AG09309 (cell line): ENCODE data around the gene RAB6A.

Source experiments
- DNase-seq: peaks from one replicate; pipeline ENCODE4 v3.0.0-alpha.2; 2010; ENCODE audit warnings: low read depth
- H3K4me3 ChIP-seq: 2 replicates; pipeline ENCODE4 v1.5.1; 2011; ENCODE audit warnings: mild to moderate bottlenecking, low read depth, low read length, moderate library complexity; ENCODE audit not compliant: control insufficient read depth
- TF ChIP-seq, protein P1 (sequence below): IDR thresholded peaks from 2 replicates; pipeline ENCODE4 v1.5.1; 2011; ENCODE audit warnings: mild to moderate bottlenecking, low read depth, low read length, inconsistent platforms; ENCODE audit not compliant: insufficient read depth, control insufficient read depth; ENCODE audit errors: missing control alignments

Gene RAB6A

DNA sequence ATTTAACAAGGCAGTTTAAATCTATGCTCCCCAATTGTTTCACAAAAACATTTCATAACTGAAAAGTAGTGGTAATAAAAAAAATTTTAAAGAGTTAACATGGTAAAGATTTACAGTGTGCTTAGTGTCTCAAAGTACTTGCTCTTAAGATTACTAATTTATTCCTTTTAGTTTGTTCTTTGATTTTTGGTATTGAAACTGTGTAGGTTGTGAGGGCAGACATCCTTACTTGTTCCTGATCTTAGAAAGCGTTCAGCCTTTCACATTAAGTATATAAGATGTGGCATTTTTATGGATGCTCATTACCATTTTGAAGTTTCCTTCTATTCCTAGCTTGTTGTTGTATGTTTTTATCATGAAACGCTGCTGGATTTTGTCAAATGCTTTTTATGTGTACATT is 32.9 kb downstream of the RAB6A start:
- no peak overlapping the region for H3K4me3 ChIP-seq
- DNase-seq = no peak
- TF ChIP-seq, protein P1, sequence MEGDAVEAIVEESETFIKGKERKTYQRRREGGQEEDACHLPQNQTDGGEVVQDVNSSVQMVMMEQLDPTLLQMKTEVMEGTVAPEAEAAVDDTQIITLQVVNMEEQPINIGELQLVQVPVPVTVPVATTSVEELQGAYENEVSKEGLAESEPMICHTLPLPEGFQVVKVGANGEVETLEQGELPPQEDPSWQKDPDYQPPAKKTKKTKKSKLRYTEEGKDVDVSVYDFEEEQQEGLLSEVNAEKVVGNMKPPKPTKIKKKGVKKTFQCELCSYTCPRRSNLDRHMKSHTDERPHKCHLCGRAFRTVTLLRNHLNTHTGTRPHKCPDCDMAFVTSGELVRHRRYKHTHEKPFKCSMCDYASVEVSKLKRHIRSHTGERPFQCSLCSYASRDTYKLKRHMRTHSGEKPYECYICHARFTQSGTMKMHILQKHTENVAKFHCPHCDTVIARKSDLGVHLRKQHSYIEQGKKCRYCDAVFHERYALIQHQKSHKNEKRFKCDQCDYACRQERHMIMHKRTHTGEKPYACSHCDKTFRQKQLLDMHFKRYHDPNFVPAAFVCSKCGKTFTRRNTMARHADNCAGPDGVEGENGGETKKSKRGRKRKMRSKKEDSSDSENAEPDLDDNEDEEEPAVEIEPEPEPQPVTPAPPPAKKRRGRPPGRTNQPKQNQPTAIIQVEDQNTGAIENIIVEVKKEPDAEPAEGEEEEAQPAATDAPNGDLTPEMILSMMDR = no peak

DNA sequence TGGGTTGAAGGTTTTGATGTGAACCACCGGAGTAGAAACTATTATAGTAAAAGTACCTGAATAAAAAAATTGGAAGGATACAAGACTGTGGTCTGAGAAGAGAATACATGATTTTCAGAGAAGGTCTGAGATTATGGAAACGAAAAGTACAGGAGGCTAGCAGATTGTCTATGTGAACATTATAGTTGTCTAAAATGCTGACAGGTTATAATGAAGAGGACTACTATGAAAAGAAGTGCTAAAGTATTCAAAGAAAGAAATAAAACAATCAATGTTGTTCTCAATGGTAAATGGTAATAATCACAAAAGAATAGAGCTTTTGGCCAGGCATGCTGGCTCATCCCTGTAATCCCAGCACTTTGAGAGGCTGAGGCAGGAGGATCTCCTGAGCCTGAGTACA is 34.0 kb downstream of the RAB6A start:
- H3K4me3 ChIP-seq = no peak overlapping the region
- TF ChIP-seq, protein P1 = no peak
- DNase-seq = no peak

DNA sequence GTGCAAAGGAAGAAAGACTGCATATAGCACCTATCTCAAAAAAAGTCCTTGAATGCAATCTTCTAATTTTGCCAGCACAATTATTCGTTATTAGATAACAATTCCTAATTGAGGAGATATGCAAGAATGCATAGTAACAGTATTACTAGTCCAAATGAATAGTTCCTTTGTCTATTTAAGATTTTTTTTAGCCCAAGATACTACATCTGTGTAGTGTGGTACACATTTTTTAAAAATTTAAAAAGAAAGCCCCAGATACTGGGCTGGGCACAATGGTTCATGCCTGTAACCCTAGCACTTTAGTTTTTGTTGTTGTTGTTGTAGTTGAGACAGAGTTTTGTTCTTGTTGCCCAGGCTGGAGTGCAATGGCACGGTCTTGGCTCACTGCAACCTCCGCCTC is 43.7 kb downstream of the RAB6A start:
- TF ChIP-seq, protein P1 = no peak
- DNase-seq = no peak
- H3K4me3 ChIP-seq = no peak overlapping the region

DNA sequence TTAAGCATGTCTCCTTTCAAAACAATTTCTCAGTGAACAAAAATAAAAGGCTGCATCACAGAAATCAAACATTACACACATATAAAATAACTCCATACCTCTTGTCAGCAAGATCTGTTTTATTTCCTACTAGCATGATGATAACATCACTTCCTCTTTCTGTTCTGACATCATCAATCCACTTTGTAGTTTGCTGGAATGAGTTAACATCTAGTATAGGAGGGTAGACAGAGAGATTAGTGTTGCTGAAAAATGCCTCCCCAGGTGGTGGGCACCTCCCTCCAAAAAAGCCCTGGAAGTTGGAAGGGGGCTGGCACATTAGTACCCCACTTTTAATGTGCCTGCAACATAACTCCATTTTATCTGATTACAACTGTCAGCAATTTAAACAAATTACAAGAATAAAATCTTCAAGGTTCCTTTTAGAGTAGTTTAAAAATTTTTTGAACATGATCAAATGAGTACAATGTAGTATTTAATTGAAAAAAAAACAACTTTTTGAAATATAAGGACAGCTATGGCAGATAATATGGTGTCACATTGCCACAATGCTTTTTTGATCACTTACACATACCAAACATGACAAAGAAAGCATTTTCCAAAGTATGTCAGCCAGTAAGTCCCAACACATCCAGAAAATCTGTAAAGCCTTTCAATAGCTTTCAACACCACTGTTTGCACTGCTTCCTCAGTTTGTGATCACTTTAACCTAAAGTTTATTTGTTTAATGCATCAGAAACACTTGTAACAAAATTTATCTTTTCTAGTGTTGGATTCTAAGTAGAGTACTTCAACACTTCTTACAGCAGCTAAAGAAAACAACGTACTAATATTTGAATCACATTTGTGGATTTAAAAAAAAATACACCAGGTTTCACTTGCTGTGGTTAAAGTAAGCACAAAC is 44.5 kb downstream of the RAB6A start:
- TF ChIP-seq, protein P1 = no peak
- no peak overlapping the region for H3K4me3 ChIP-seq
- DNase-seq = no peak

DNA sequence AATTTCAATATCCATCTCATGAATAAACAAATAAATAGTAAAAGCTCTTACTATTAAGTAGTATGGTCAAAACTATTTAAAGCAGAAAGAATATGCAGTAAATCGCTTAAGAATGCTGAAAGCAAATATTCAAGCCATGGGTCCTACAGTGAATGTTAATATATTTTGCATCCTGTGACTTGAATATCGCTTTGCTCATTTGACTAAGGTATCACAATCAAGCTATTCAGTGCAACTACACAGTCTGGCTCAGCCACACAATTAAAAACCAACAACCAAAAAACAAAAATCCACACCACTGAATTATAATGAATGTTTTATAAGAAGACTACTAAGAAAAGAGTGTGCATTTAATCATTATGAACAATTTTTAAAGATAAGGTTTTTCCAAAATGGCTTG is 45.3 kb downstream of the RAB6A start:
- H3K4me3 ChIP-seq = no peak overlapping the region
- no peak for DNase-seq
- TF ChIP-seq, protein P1 = no peak

DNA sequence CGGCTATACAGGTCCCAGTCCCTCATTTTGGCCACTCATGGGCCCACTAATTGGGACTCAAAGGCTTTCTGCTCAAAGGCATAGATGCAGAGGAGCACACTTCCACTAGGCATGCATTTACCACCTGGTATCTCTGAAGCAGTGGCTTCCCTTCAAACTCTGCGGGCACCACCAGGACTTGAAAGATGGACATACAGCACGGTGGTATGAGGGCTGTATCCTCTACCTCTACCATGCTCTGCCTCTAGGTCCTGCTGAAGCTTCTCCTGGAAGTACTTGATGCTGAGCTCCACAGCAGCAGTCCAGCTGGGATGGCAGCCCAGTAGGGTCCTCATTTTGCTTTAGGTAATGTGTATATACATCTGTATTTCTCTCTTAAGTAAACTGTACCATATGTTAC is 49.9 kb downstream of the RAB6A start:
- DNase-seq = no peak
- no peak overlapping the region for H3K4me3 ChIP-seq
- TF ChIP-seq, protein P1 = no peak
